Hepatocyte (in vitro differentiated cells): ENCODE measurements around the gene AIF1. TPM values are rescaled to one million over a fixed set of nuclear protein-coding genes. Genes with fewer than 3 reads are reported as not detected.

Source experiments
- DNase-seq: peaks from one replicate; pipeline ENCODE4 v3.0.0-alpha.2; 2016; ENCODE audit warnings: low spot score
- H2AFZ ChIP-seq: fragments of 200-600 bp; sonication (generic); 2 replicates; pipeline ENCODE4 v1.6.0; 2016; ENCODE audit warnings: antibody characterized with exemption, mild to moderate bottlenecking
- H3K27ac ChIP-seq: fragments of 200-600 bp; sonication (generic); 2 replicates; pipeline ENCODE4 v1.5.1; 2016; ENCODE audit warnings: mild to moderate bottlenecking
- H3K27me3 ChIP-seq: fragments of 200-600 bp; sonication (generic); 2 replicates; pipeline ENCODE4 v1.6.1; 2016
- H3K36me3 ChIP-seq: fragments of 200-600 bp; sonication (generic); replicated peaks from 2 replicates; pipeline ENCODE4 v1.5.1; 2016; ENCODE audit warnings: low read depth; ENCODE audit not compliant: insufficient read depth
- H3K4me1 ChIP-seq: fragments of 200-600 bp; sonication (generic); 2 replicates; pipeline ENCODE4 v1.5.1; 2016; ENCODE audit warnings: mild to moderate bottlenecking, moderate library complexity; ENCODE audit not compliant: insufficient read depth
- H3K4me2 ChIP-seq: fragments of 200-600 bp; sonication (generic); 2 replicates; pipeline ENCODE4 v1.6.0; 2016
- H3K4me3 ChIP-seq: fragments of 200-600 bp; sonication (generic); 2 replicates; pipeline ENCODE4 v1.5.1; 2016; ENCODE audit warnings: mild to moderate bottlenecking
- H3K79me2 ChIP-seq: fragments of 200-600 bp; sonication (generic); 2 replicates; pipeline ENCODE4 v1.6.0; 2017; ENCODE audit warnings: mild to moderate bottlenecking
- H3K9me2 ChIP-seq: fragments of 200-600 bp; sonication (generic); replicated peaks from 2 replicates; pipeline ENCODE4 v1.6.0; 2017; ENCODE audit warnings: mild to moderate bottlenecking; ENCODE audit not compliant: insufficient read depth
- H3K9me3 ChIP-seq: fragments of 200-600 bp; sonication (generic); 2 replicates; pipeline ENCODE4 v1.5.1; 2016; ENCODE audit warnings: low read depth, mild to moderate bottlenecking
- H4K20me1 ChIP-seq: fragments of 200-600 bp; sonication (generic); 2 replicates; pipeline ENCODE4 v1.6.0; 2016; ENCODE audit warnings: mild to moderate bottlenecking; ENCODE audit not compliant: insufficient read depth, poor library complexity, severe bottlenecking
- CTCF ChIP-seq: fragments of 200-600 bp; sonication (generic); IDR thresholded peaks from 2 replicates; pipeline ENCODE4 v1.5.1; 2016; ENCODE audit warnings: antibody characterized with exemption, mild to moderate bottlenecking; ENCODE audit not compliant: poor library complexity
- EZH2 ChIP-seq: fragments of 200-600 bp; sonication (generic); IDR thresholded peaks from 2 replicates; pipeline ENCODE4 v1.6.1; 2016; ENCODE audit warnings: antibody characterized with exemption, mild to moderate bottlenecking, borderline replicate concordance
- EZH2phosphoT487 ChIP-seq: fragments of 200-600 bp; sonication (generic); IDR thresholded peaks from one replicate; pipeline ENCODE4 v1.6.1; 2018; ENCODE audit warnings: antibody characterized with exemption, mild to moderate bottlenecking, low read depth, moderate library complexity; ENCODE audit not compliant: unreplicated experiment, severe bottlenecking
- WGBS: methylation state at CpG from one replicate; pipeline ENCODE4 v1.1.6; 2016; ENCODE audit warnings: low lambda C conversion rate; ENCODE audit errors: missing lambda C conversion rate; 5-methylcytosine and 5-hydroxymethylcytosine counted together
- polyA plus RNA-seq: library from polyadenylated mRNA; unstranded; fragments of >200 nt; fragmentation: Nextera tagmentation; extraction: Ambion mirVana; gene quantifications from 2 replicates; pipeline ENCODE4 v1.2.1, GENCODE V29; 2016
- total RNA-seq: library from RNA; depleted of rRNA; stranded (reverse); fragments of >200 nt; gene quantifications from 2 replicates; pipeline ENCODE4 v1.2.3, GENCODE V29; 2014

Gene AIF1
- total and polyA plus RNA-seq, 2 experiments from 2014 or later: 4.6 to 7.2 TPM

GRCh38 chr6:31655349-31656237 lies 40.6 kb downstream of the AIF1 start, which contains the start of gene APOM:
Gene APOM, plus strand, starts transcription at chr6:31655894. Its CDS starts 73 bp downstream, at chr6:31655967.
- TF ChIP-seq EZH2phosphoT487 (no peak), CTCF (no peak), EZH2 (no peak)
- Histone ChIP-seq H3K4me1 (peaks cover 29% of the 10 kb centered on the region), H3K79me2 (peaks cover 64% of the 10 kb centered on the region), H3K4me3 (no peak within 1 kb of the TSS), H3K36me3 (no peaks in the 10 kb centered on the region), H3K4me2 (peak within 1 kb of the TSS; percentile 53), H3K27me3 (no peaks in the 10 kb centered on the region), H3K27ac (peak within 1 kb of the TSS; percentile 62), H3K9me2 (no peaks in the 10 kb centered on the region), H4K20me1 (peaks cover 13% of the 10 kb centered on the region), H2AFZ (no peak within 1 kb of the TSS), H3K9me3 (no peaks in the 10 kb centered on the region)
- 68% methylated on average over 8 of the region's 8 CpGs for WGBS
- DNase-seq: peak; percentile 66

GRCh38 chr6:31657406-31658157 lies 42.5 kb downstream of the AIF1 start:
- Histone ChIP-seq H3K9me3 (no peaks in the 10 kb centered on the region), H3K36me3 (no peaks in the 10 kb centered on the region), H3K4me3 (no peak overlapping the region), H3K27ac (no peak overlapping the region), H2AFZ (no peak overlapping the region), H3K9me2 (no peaks in the 10 kb centered on the region), H3K4me2 (peak overlapping the region; percentile 97), H3K27me3 (no peaks in the 10 kb centered on the region), H3K4me1 (peaks cover 30% of the 10 kb centered on the region), H3K79me2 (peaks cover 68% of the 10 kb centered on the region), H4K20me1 (peaks cover 13% of the 10 kb centered on the region)
- DNase-seq: no peak
- no peak for TF ChIP-seq EZH2
- TF ChIP-seq EZH2phosphoT487: no peak
- TF ChIP-seq CTCF: no peak
- 88% methylated on average over 6 of the region's 6 CpGs for WGBS

GRCh38 chr6:31658158-31658688 lies 43.2 kb downstream of the AIF1 start:
- no peak for DNase-seq
- no peak overlapping the region for H3K27ac ChIP-seq
- H3K4me3 ChIP-seq: no peak overlapping the region
- no peaks in the 10 kb centered on the region for H3K9me3 ChIP-seq
- WGBS: 86% methylated on average over 4 of the region's 4 CpGs
- H3K4me2 ChIP-seq: peak overlapping the region; percentile 97
- H3K9me2 ChIP-seq: no peaks in the 10 kb centered on the region
- peaks cover 13% of the 10 kb centered on the region for H4K20me1 ChIP-seq
- H3K4me1 ChIP-seq: peaks cover 30% of the 10 kb centered on the region
- H3K27me3 ChIP-seq: no peaks in the 10 kb centered on the region
- peaks cover 75% of the 10 kb centered on the region for H3K79me2 ChIP-seq
- no peaks in the 10 kb centered on the region for H3K36me3 ChIP-seq
- TF ChIP-seq EZH2phosphoT487 (no peak), CTCF (no peak), EZH2 (no peak)
- no peak overlapping the region for H2AFZ ChIP-seq
